Measurements from ENCODE around the gene RYR3.
A peak's percentile ranks its signal among the peaks of the same experiment; 100 is the strongest.

RYR3 gene

DNA sequence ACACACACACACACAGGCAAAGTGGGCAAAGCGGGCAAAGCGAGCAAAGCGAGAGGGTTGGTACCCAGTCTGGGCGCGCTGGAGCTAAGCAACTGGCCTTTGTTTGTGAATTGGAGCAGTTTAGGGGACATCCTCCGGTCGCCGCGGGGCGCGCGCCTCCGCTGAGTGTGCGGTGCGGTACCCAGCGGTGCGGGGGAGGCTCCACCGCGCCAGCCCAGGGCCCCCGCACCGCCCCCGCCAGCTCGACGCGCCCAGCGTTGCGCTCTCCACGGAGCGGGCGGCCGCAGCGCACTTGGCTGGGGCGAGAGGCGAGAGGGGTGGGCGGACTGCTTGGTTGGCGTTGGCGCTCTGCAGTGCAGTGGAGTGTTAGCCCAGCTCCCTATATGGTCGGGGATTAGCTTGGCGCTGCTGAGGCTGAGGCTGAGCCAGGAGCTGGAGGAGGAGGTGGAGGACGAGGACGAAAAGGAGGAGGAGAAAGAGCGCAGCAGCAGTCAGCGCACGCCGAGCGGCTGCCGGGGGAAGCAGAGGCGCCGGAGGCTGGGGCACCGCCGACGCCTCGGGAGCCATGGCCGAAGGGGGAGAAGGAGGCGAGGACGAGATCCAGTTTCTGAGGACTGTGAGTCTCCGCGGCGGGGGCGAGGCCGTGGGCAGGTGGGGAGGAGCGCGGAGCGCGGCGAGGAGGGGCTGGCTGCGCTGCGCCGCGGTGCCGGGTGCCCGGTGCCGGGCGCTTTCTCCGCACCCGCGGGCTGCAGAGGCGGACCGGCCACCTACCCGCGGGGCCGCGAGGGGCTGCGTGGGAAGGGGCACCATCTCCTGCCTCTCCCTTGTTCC is at the start of gene RYR3:
Gene RYR3 (plus strand): TSS at position 487 of the 831 bp plus-strand sequence. CDS start 79 bp downstream, at position 566.
- peak; percentile 86 for DNase-seq

- no peak for DNase-seq
Measured at GRCh38 chr15:33262306-33262705, 48.5 kb upstream of the RYR3 start.

GRCh38 chr15:33277689-33278088 is 33.1 kb upstream of the RYR3 start:
- DNase-seq = no peak

DNA sequence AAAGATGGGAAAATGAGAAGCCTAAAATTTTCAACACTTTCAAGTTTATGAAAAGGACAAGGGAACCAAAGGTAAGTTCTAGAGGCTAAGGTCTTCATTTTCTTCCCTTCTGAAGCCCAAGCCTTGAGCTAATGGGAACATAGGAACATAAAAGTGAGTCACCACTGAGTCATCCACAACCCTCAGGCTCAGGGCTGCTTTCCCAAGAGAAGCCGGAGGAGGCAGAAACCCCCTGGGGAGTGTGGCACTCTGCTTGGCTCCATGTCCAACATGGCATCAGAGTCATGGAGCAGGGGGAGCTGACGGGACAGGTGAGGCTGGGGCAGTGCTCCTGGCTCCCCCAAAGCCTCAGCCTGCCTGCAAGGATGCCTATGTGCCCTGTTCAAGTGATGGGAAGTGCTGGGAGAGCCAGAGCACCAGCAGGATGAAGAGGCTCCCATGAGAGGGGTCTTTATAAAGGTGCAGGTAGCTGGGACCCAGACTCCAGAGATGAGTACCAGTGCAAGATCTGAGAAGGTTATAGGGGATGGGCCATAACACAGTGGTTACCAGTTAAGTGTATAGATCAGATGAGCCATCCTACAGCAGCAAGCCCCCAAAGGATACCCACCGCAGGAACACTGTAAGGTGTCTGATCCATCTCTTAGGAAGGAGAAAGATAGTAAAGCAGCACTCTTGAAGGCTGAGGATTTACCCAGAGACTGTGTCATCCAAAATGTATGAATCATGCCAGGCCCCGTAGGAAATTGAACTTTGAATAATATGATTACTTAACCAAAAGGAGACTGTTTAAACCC is 31.8 kb upstream of the RYR3 start:
- DNase-seq = no peak

DNA sequence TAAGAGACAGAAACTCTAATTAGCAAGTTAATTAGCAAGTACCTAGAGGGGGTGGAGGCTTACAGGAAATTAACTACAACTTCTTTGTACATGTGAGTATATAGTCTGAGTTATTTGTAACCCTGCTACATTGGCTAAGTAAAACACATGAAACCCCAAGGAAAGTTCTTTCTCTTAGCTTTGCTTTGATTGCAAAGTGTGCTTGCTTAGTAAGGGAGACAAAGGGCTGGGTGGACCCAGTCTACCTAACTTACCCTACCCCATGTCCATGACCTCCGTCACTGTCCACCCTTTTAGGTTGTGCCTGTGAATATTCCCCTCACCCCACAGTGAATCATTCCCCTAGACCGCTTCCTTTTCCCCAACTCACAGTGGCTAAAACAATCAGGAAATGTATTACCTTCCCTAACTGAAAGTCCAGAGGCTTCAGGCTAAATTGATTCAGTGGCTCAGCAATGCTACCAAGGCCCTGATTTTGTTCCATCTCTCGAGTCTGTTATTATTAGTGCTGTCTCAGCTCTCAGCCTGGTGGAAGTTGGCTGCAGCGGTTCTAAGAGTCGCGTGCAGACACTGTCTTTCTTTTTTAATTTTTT is 31.1 kb upstream of the RYR3 start:
- DNase-seq = no peak

DNA sequence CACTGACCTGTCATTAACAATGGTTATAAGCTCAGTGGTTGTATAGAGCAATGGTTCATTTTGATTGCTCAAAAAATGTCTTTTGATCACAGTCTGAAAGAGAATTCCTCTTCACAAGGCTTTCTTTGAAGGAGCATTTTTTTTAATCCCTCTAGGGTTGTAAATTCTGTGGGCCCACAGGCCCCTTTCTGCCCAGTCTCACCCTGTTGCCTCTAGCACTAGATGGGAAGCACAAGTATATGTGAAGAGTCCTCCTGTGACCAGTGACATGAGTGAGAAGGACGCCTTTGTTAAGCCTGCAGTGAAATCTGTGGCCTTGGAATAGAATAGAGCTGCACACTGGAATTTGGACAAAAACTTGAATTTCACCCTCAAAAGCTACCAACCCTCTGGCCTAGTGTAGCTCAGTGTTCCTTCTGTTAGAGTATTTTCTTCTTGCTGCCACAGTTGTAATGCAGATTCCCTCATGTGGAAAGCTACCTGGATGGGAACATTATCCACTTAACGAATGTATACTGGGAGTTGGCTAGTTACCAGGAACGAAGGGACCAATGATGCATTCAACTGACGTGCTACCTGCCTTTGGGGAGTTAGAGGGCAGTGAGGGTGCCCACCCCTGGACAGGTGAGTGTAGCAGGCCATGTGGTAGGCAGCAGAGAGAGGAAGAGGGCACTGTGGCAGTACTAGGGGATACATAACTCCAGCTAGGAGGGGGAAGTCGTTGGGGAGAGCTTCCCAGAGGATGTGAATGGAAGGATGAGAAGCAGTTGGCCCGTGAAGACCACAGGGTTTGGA is 28.3 kb upstream of the RYR3 start:
- no peak for DNase-seq

GRCh38 chr15:33283576-33283975 is 27.2 kb upstream of the RYR3 start:
- no peak for DNase-seq

DNA sequence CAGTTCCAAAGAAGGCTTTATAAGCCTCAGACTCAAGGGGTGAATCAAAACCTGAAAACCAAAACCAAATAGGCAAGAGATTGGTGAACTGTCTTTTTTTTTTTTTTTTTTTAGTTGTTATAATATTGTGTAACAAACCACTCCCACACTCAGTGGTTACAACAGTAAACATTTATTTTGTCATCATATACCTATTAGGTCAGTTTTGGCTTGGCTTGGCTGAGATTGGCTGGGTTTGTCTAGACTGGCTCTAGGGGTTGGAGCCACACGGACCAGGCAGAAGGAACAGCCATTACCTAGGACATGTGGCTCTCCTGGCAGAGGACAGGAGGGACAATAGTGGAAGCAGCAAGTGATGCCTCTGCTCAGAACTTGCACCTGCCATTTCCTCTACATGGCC is 26.4 kb upstream of the RYR3 start:
- DNase-seq = no peak

- DNase-seq = peak; percentile 64
Measured at GRCh38 chr15:33292717-33293307, 18.0 kb upstream of the RYR3 start.

- DNase-seq = no peak
Measured at GRCh38 chr15:33293713-33294334, 16.9 kb upstream of the RYR3 start.

GRCh38 chr15:33296050-33296449 is 14.7 kb upstream of the RYR3 start:
- DNase-seq = no peak

- DNase-seq = no peak
Measured at GRCh38 chr15:33296856-33297255, 13.9 kb upstream of the RYR3 start.

GRCh38 chr15:33298631-33299030 is 12.1 kb upstream of the RYR3 start:
- no peak for DNase-seq

- no peak for DNase-seq
Measured at GRCh38 chr15:33304924-33305323, 5.8 kb upstream of the RYR3 start.

- peak; percentile 64 for DNase-seq
Measured at GRCh38 chr15:33309602-33310276, 1.0 kb upstream of the RYR3 start.

GRCh38 chr15:33311312-33311971 is 675 bp downstream of the RYR3 start:
- DNase-seq = peak; percentile 22

DNA sequence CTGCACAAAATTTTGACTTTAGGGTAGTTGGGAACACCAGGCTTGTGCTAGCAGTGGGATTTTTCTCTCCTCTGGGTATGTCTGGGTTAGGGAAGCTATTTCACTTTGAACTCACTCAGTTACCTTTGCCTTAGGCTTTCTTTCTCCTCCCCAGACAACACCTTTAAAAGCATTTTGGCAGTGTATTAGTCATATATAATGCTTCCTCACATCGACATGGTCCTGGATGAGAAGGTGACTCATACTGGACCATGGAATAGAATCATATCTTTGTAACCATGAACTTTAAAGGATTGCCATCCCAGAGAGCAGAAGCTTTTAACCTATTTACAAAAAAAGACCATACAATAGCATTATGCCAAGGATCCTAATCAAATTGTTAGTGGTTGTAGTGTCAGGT is 2.7 kb downstream of the RYR3 start:
- no peak for DNase-seq

GRCh38 chr15:33314069-33314468 is 3.3 kb downstream of the RYR3 start:
- no peak for DNase-seq

DNA sequence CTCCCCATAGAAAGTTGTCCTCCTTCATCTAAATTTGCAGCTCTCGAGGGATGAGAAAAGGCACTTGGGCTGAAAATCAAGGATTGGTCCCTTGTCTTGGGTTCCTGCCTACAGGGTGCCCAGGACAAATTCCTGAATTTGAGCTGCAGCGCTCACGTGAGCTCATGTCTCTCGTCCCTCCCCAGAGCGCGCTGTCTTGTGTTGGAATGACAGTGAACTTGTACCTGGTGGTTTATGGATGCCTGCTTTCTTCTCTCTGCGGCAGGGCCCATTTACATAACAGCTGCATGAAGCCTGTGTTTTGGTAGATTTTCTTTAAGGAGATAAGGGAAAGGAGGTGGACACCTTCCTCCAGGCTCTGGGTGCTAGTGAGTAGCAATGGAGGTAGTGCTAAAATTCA is 4.3 kb downstream of the RYR3 start:
- DNase-seq = no peak

DNA sequence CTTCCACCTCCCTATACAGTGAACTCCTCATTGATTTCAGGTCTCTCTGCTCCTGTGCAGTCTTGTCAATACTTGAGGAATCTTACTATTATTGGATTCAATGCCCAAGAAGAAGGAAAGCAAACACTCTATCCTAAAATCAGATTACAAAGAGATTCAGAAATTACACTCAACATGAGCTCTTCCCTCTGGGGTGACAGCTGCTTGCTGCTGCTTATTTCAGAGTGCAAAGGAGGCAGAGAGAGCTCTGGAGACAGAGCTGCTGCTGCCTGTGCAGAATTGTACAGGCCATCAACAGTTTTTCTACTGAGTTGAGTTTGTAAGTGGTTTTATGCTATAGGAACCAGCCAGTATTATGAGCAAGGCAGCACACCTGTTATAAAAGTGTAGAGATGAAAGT is 7.1 kb downstream of the RYR3 start:
- DNase-seq = no peak

- no peak for DNase-seq
Measured at GRCh38 chr15:33320017-33320416, 9.2 kb downstream of the RYR3 start.
